Ovary (tissue), 3 donors: ENCODE measurements around the gene KIRREL1.

Experiments
- CTCF ChIP-seq, 3 donors: fragments of 450-650 bp in 2 of 3; fragments of 200-600 bp in 1 of 3; IDR thresholded peaks; one replicate each; pipeline versions ENCODE4 v1.5.1 to v1.8.0; 2016 to 2022; ENCODE audit warnings: antibody characterized with exemption in 3 of 3, mild to moderate bottlenecking in 1 of 3
- EP300 ChIP-seq: sonication (generic); formaldehyde crosslinking; IDR thresholded peaks from one replicate; pipeline ENCODE4 v1.6.1; 2017; ENCODE audit warnings: antibody characterized with exemption
- POLR2A ChIP-seq: fragments of 450-650 bp; IDR thresholded peaks from one replicate; pipeline ENCODE4 v1.6.1; 2017; ENCODE audit warnings: antibody characterized with exemption, mild to moderate bottlenecking, moderate library complexity
- donor health status: DM: no; HTN: no; CAD: no.

- TF ChIP-seq POLR2A (no peak), CTCF (IDR thresholded peaks at IDR 0.05) (no peak), EP300 (no peak)
These were observed 108.5 kb downstream of the KIRREL1 start for GRCh38 chr1:158101927-158102326.
